Left cardiac atrium (tissue), 4 donors: Measurements from ENCODE around the gene HBS1L. TPM values are rescaled to one million over a fixed set of nuclear protein-coding genes. Genes with fewer than 3 reads are reported as not detected.

Source experiments
- ATAC-seq, 2 donors: fragments of 200-7000 bp; cut with Tn5 transposase; one replicate each; pipeline ENCODE4 v1.9.1; 2020; ENCODE audit warnings: mild to moderate bottlenecking in 2 of 2, moderate library complexity in 2 of 2
- DNase-seq: peaks from one replicate; pipeline ENCODE4 v3.0.0-alpha.2; 2020
- intact Hi-C, 2 donors: fragments of 100-400 bp; cut with DNase I; formaldehyde crosslinking; loops; one replicate each; pipeline versions ENCODE4 v1.14.1 to v1.15.1; 2022 to 2023
- total RNA-seq, 2 donors: library from RNA; stranded (reverse); fragmentation: NEBNext Ultra II Directional; extraction: Animal tissue kit (Norgen Biotek cat#: 25700); gene quantifications; one replicate each; pipeline ENCODE4 v1.2.1, GENCODE V29; 2021
- donor health status: DM: no; HTN: yes; CAD: no.
- donor health status: DM: no; HTN: yes; CAD: no; lungs with severe emphysema.
- donor health status: DM: yes; HTN: yes; CAD: no.
- donor health status: Dilated cardiomyopathy.

The HBS1L gene
- total RNA-seq, 2 donors from 2014 or later: 61.3 to 69.5 TPM

DNA sequence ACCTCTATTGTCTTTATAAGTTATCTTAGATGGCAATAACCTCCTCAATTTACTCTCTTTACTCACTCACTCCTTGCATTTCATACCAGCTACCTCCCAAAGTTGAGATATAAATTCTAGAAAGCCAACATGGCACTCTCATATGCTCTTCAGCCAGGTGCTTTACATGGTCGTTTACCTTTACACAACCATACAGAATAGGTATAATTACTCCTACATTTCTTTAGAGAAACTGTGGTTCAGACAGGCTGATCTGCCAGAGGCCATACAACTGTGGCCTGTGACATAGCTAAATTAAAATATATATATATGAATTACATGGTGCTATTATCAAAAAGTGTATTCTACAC, 45.7 kb downstream of the HBS1L start:
- ATAC-seq: no peak
- DNase-seq: no peak
- intact Hi-C loops: no loop called here

DNA sequence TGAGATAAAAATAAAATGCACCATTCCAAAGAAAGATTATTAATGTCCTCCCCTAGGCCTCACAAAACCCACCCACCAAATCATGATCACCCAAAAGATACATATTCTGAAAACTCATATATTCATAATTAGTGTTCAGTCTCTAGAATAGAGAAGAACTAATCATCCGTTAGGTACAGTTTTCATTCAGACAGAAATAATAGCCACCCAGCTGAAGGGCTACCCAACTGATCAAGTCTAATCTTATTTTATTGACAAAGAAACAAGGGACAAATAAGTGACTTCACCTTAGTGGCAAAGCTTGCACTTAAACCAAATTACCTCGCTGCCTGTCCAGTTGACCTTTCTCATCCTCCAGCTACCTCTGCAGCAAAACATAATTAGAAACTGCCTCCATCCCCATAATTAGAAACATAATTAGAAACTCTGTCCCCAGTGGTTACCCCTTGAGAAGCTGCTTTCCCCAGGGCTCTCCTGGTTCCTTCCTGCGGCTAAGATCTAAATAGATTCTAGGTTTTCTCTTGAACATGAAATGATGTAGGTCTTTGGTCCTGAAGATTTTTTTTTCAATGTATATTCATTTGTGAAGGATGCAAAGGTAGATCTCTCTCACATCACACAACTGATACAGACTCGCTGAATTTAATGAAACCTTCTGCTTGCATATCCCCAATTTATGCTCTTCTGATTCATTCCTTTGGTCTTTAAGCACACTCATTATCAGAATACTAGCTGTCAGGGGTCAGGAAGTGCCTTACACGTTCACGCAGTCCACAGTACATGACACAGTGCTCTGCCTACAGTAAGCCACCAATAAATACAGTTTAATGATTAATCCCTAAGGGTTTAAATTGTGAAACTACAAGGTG, 46.3 kb downstream of the HBS1L start:
- intact Hi-C loops: no loop called here
- DNase-seq: no peak
- no peak for ATAC-seq

- intact Hi-C loops: no loop called here
- no peak for ATAC-seq
- DNase-seq: no peak
Observed at GRCh38 chr6:135006386-135006914, 48.2 kb downstream of the HBS1L start.

DNA sequence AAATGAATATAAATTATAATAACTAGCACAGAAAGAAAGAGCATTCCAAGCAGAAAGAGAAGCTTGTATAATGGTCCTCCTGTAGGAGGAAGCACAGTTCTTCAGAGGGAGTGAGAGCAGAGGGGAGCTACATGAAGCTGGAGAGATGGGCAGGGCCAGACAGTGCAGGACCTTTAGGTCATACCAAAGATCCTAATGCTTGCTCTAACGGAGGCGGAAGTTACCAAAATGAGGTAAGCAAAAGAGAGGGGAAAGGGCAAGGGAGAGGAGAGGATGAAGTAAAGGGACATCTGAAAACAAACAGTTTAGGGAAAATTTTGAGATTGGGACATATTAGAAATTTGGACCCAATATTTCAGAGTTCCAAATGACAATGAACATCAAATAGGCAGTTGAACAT, 50.2 kb downstream of the HBS1L start:
- DNase-seq (no peak), ATAC-seq (no peak)
- intact Hi-C loops: no loop called here

DNA sequence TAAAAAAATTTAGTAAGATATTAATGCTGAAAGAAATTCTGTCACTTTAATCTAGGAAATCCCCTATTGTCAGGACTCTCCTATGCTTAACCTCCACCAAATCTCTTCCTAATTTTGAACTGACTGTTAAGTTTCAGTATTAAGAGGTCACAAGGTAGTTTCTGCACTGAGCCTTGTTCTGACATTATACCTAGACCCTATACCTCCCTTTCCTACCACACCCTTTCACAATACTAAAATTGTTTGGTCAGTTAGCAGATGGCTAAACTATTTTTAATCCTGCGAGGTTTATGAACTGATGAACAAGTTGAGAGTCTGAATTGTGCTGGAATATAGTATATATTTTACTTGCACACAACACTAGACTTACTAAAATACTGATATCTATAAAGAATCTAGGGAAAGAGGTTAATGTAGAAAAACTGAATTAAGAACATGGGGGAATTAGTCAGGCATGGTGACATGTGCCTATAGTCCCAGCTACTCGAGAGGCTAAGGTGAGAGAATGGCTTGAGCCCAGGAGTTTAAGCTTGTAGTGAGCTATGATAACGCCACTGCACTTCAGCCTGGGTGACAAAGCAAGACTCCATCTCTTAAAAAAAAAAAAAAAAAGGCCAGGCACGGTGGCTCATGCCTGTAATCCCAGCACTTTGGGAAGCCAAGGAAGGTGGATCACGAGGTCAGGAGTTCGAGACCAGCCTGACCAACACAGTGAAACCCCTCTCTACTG, 51.5 kb downstream of the HBS1L start:
- no peak for ATAC-seq

DNA sequence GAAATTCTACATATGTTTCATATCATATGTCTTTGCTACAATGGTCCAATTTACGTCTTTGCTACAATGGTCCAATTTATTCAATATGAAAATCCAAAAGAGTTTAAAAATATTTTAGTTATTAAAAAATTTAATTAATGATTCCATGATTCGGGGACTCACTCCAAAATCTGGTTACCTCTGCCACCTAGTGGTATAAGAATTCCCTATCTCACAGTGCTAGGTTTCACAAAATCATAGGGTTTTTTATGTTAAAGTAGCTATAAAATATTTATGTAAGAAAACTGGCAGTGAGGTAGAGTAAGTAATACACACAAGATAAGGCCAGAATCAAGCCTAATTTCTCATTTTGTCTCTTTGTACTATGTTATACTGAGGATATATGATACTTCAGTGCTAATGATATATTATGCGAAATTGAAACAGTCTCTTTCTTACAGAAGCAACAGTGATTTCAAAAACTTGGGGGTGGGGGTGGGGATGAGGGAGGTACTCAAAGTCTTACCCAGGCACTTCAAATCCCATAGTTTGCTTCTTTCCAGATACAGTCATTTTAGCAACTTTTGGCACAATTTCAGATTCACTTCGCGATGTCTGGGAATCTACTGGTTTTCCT, 52.3 kb downstream of the HBS1L start:
- intact Hi-C loops: no loop called here
- no peak for DNase-seq
- no peak for ATAC-seq

More for the DNA sequence above, 51.5 kb downstream of the HBS1L start:
- intact Hi-C loops: no loop called here
- no peak for DNase-seq

DNA sequence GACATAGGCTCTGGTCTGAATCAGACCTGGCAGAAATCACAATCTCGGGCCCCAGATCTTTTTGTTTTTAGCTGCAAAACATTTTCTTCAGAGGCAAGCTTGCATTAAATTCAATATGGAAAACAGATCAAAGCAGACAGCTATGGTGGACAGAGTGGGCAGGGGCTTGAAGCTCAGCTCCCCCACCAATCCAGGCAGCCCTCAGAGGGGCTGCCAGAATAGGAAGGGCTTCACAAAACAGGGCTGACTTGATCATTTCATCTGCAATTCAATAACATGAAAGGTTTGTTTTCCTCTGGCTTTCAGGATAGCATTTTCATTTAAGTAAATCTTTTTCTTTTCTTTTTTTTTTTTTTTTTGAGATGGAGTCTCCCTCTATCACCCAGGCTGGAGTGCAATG, 55.5 kb downstream of the HBS1L start:
- DNase-seq (no peak), ATAC-seq (no peak)
- intact Hi-C loops: no loop called here

- ATAC-seq (no peak), DNase-seq (no peak)
- intact Hi-C loops: no loop called here
Observed at GRCh38 chr6:134997133-134997995, 57.3 kb downstream of the HBS1L start.

DNA sequence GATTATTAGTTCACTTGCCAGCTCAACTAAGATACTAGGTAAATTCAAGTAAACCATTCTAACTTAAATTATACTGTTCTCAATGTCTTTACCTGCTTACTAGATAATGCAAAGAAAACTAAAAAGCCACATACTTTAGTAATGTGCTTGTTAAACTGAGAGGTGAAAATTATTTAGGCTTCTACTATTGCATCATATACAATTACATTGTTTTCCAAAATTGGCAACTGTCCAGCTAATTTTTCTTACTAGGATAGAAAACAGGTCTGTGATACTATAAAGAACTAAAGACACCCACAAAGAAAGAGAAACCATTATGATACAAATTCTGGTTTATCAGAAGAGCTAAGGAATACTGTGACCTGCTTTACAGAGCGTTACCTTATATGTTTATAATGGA, 59.1 kb downstream of the HBS1L start:
- ATAC-seq (no peak), DNase-seq (no peak)
- intact Hi-C loops: no loop called here

- no peak for ATAC-seq
- intact Hi-C loops: no loop called here
- DNase-seq: no peak
Observed at GRCh38 chr6:134994431-134994830, 60.2 kb downstream of the HBS1L start.

GRCh38 chr6:134992155-134992554, 62.5 kb downstream of the HBS1L start:
- ATAC-seq (no peak), DNase-seq (no peak)
- intact Hi-C loops: no loop called here

DNA sequence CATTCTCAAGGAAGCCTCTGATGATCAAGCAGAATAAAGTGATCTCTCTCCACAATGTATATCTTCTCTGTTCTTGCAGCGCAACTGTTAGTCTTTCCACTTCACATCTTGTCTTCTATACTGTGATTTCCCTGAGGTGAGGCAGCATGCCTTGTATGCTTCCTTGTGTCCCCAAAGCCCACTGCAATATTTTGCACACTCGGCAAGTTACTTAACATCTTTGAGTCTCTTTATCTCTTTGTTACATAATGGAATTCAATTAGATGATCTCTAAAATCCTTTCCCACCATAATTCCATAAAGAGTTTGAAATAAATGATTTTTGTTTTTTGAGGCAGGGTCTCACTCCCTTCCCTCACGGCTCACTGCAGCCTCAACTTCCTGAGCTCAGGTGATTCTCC, 64.4 kb downstream of the HBS1L start:
- DNase-seq: no peak
- ATAC-seq: no peak
- intact Hi-C loops: no loop called here

DNA sequence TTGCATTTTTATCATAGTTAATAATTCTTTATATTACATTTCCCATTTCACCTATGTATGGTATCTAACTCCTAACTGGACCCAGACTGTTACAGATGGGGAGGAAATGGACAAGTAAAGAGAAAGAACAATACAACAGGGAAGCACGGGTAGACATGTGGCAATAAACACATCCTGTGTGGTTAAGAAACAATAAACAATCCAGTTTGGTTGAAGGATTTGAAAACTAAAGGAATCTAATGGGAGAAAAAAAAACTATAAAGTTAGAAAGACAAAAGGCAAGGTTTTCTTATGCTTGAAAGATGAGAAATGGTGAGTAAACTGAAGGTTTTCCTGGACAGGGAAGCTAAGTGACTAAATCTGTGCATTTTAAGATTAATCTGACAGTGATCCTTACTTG, 69.8 kb downstream of the HBS1L start:
- intact Hi-C loops: no loop called here
- ATAC-seq: no peak
- DNase-seq: no peak

- intact Hi-C loops: no loop called here
- DNase-seq (no peak), ATAC-seq (no peak)
Observed at GRCh38 chr6:134983823-134984222, 70.8 kb downstream of the HBS1L start.

DNA sequence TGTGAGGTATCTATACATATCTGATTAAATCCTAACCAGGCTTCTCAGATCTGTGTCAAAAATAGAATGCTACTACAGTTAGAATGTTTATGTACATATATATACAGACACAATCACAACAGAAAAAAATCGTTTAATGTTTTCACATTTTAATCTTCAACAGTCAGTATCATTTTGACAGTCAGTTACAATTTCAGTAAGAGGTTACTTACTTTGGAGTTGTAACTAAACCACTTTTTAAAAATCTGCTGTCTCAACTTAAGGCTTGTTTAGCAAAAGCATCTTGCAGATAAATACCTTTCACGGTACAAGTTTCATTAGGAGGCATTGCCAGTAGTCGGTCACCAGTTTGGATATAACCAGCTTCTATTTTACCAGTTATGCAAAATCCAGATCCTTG, 72.5 kb downstream of the HBS1L start:
- DNase-seq (no peak), ATAC-seq (no peak)
- intact Hi-C loops: no loop called here

DNA sequence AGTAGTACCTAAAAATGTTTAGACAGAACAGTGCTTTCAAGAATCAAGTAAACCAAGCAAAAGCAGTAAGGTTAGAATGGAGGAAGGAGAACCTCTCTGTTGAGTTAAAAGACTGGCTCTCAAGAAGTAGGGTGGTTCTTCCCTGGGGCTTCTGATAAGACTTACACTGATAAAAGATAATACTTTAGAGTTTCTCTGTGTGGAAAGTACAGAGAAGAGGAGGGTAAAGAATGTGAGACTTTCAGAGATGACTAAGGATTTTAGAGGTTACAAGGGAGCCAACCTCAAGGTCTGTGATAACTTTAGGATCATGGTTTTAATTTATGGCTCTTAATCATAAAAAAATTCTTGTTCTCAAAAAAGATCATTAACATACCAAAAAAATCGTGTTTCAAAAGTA, 73.8 kb downstream of the HBS1L start:
- no peak for ATAC-seq
- intact Hi-C loops: no loop called here
- no peak for DNase-seq

DNA sequence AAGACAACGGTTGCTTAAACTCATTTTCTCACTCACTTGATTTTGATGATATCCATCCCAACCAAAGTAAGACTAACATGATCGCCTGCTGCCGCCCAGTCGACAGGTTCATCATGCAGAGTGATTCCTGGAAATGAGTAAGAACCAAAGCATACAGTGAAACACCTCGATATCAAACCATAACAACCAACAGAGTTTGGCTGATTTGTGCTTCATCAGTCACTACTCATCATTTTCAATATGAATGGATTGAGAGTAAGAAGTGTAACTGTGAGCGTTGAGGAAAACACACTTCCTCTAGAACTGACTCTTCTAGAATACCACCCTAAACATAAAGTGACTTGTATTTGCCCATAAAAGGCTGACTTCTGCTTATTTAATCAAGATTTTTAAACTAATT, 75.5 kb downstream of the HBS1L start:
- intact Hi-C loops: no loop called here
- DNase-seq (no peak), ATAC-seq (no peak)

GRCh38 chr6:134974370-134974769, 80.3 kb downstream of the HBS1L start:
- intact Hi-C loops: no loop called here
- DNase-seq (no peak), ATAC-seq (no peak)

DNA sequence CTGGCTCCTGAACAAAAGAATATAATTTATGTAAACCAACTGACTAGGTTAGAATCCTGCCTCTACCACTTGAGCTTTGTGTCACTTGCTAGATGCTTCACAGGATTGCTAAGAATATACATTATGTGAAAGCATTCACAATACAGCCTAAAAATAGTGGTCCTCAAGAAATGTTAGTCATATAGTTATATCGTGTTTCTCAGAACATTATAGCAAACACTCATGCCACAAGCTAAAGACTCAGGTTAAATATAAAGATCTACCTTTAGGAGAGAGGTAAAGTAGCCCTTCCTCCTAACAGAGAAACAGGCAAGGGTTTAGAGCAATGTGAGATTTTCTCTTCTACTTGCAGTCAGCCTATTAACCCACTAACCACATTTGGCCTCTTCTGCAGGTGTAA, 86.9 kb downstream of the HBS1L start:
- no peak for ATAC-seq
- intact Hi-C loops: no loop called here

More for the DNA sequence above, 86.9 kb downstream of the HBS1L start:
- DNase-seq: no peak
